GM12878 (cell line): ENCODE measurements around the gene FDXACB1. TPM values are rescaled to one million over a fixed set of nuclear protein-coding genes. Genes with fewer than 3 reads are reported as not detected.

Experiments
- BMI1 ChIP-seq: fragments of 450-650 bp; IDR thresholded peaks from 2 replicates; pipeline ENCODE4 v1.6.1; 2016; ENCODE audit warnings: mild to moderate bottlenecking, moderate library complexity, borderline replicate concordance
- HDAC2 ChIP-seq: fragments of 200-600 bp; sonication (generic); IDR thresholded peaks from 2 replicates; pipeline ENCODE4 v1.6.1; 2017
- HDAC6 ChIP-seq: fragments of 200-600 bp; sonication (generic); IDR thresholded peaks from one replicate; pipeline ENCODE4 v1.8.0; 2017; ENCODE audit warnings: antibody characterized with exemption; ENCODE audit not compliant: unreplicated experiment
- KAT2A ChIP-seq: conservative IDR thresholded peaks from 2 replicates; pipeline ENCODE4 v1.6.1; 2011; ENCODE audit warnings: low read depth, low read length; ENCODE audit not compliant: control insufficient read depth
- KDM1A ChIP-seq: fragments of 200-600 bp; sonication (generic); IDR thresholded peaks from 2 replicates; pipeline ENCODE4 v1.6.1; 2016; ENCODE audit warnings: borderline replicate concordance
- LARP7 ChIP-seq: fragments of 450-650 bp; IDR thresholded peaks from 2 replicates; pipeline ENCODE4 v1.6.1; 2017; ENCODE audit warnings: mild to moderate bottlenecking
- NR2C2 ChIP-seq: IDR thresholded peaks from 2 replicates; pipeline ENCODE4 v1.6.1; 2011; ENCODE audit warnings: borderline replicate concordance, low read depth; ENCODE audit not compliant: control insufficient read depth, insufficient read length
- PAX8 ChIP-seq: fragments of 450-650 bp; IDR thresholded peaks from 2 replicates; pipeline ENCODE4 v1.6.1; 2017; ENCODE audit warnings: mild to moderate bottlenecking, moderate library complexity
- POLR2A ChIP-seq: IDR thresholded peaks from 2 replicates; pipeline ENCODE4 v1.6.1; 2011; ENCODE audit warnings: low read depth, mild to moderate bottlenecking, low read length
- POU2F2 ChIP-seq: IDR thresholded peaks from 3 replicates; pipeline ENCODE4 v1.6.1; 2011; ENCODE audit warnings: low read depth, mild to moderate bottlenecking, low read length, borderline replicate concordance
- TCF7 ChIP-seq: IDR thresholded peaks from 2 replicates; pipeline ENCODE4 v1.6.1; 2014; ENCODE audit warnings: antibody characterized with exemption, borderline replicate concordance
- ZNF24 ChIP-seq: fragments of 450-650 bp; IDR thresholded peaks from 2 replicates; pipeline ENCODE4 v1.6.1; 2017; ENCODE audit warnings: antibody characterized with exemption, mild to moderate bottlenecking
- ZNF274 ChIP-seq: IDR thresholded peaks from one replicate; pipeline ENCODE4 v1.8.0; 2011; ENCODE audit not compliant: insufficient read length, insufficient read depth
- polyA plus RNA-seq, 11 experiments: library from polyadenylated mRNA; depleted of rRNA in 4 of 11; unstranded in 6 of 11; stranded (reverse) in 5 of 11; fragments of >200 nt; fragmentation: Nextera tagmentation in 4 of 11; fragmentation: Illumina TruSeq in 1 of 11; extraction: Ambion mirVana in 4 of 11; extraction: Trizol in 1 of 11; gene quantifications; 1 replicate in 1 of 11; 2 replicates in 10 of 11; pipeline versions ENCODE4 v1.2.1 to v1.2.3, GENCODE V29; 2011 to 2016; ENCODE audit warnings: inconsistent platforms in 2 of 11, missing spikeins in 2 of 11, low read depth in 1 of 11
- total RNA-seq, 4 experiments: library from RNA; depleted of rRNA in 3 of 4; stranded (reverse); fragments of >200 nt in 3 of 4; fragmentation: Illumina TruSeq in 1 of 4; extraction: Trizol in 1 of 4; gene quantifications; 2 replicates each; pipeline versions ENCODE4 v1.2.1 to v1.2.3, GENCODE V29; 2013 to 2021
- TF ChIP-seq, protein P1 (sequence below): fragments of 450-650 bp; IDR thresholded peaks from 2 replicates; pipeline ENCODE4 v1.6.1; 2017; ENCODE audit warnings: antibody characterized with exemption, mild to moderate bottlenecking, moderate library complexity
- TF ChIP-seq, protein P2 (sequence below): fragments of 450-650 bp; IDR thresholded peaks from 2 replicates; pipeline ENCODE4 v1.6.1; 2017; ENCODE audit warnings: mild to moderate bottlenecking, low read depth, inconsistent platforms; ENCODE audit not compliant: poor library complexity, severe bottlenecking
- TF ChIP-seq, protein P3 (sequence below): IDR thresholded peaks from 2 replicates; pipeline ENCODE4 v1.6.1; 2011; ENCODE audit warnings: low read depth, low read length, improper control_type of control experiment, borderline replicate concordance
- TF ChIP-seq, protein P4 (sequence below): fragments of 450-650 bp; IDR thresholded peaks from 2 replicates; pipeline ENCODE4 v1.6.1; 2016; ENCODE audit warnings: mild to moderate bottlenecking, moderate library complexity, borderline replicate concordance

FDXACB1 gene
- total and polyA plus RNA-seq, 10 of the 15 experiments (the other 5 are each of a cell fraction or from before 2014, with no cell fraction given), result 7.4 to 13.3 (median 9.7) TPM

DNA sequence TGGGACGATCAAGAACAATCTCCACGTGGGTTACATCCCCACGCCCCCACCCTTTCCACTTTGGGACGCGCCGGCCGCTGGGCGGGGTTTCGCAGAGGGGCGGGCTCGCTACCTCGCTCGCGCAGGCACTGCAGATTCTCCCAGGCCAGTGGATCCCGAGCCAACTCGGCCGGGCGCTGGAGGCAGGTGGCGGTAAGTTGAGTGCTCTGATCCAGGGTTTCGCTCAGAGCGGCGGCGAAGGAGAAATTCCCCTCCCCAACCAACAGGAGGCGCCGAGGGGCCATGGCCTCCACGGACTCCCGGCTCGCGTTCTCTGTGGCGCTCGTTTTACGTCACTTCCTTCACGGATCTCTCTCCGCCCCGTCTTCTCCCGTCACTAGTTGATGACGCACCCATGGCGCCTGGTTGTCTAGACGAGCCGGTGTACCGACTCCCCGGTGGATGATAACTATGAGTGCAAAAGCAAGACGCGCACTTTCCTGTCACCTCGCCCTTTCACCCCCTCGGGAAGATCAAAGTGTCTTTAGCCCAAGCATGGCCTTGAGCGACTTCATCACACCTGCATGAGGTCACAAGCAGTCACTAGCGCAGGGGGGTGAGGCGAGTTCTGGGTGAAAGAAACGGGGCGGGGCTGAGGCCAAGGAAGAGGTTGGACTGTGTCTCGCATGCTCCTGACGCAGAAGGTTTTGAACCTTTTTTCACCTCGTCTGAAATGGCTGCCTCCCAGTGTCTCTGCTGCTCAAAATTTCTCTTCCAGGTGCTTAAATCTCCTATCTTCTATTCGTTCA lies at the start of gene FDXACB1, which contains the start of gene CFAP68 (continued):
- TF ChIP-seq, protein P1, sequence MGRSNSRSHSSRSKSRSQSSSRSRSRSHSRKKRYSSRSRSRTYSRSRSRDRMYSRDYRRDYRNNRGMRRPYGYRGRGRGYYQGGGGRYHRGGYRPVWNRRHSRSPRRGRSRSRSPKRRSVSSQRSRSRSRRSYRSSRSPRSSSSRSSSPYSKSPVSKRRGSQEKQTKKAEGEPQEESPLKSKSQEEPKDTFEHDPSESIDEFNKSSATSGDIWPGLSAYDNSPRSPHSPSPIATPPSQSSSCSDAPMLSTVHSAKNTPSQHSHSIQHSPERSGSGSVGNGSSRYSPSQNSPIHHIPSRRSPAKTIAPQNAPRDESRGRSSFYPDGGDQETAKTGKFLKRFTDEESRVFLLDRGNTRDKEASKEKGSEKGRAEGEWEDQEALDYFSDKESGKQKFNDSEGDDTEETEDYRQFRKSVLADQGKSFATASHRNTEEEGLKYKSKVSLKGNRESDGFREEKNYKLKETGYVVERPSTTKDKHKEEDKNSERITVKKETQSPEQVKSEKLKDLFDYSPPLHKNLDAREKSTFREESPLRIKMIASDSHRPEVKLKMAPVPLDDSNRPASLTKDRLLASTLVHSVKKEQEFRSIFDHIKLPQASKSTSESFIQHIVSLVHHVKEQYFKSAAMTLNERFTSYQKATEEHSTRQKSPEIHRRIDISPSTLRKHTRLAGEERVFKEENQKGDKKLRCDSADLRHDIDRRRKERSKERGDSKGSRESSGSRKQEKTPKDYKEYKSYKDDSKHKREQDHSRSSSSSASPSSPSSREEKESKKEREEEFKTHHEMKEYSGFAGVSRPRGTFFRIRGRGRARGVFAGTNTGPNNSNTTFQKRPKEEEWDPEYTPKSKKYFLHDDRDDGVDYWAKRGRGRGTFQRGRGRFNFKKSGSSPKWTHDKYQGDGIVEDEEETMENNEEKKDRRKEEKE, result no peak
- TF ChIP-seq, protein P2, sequence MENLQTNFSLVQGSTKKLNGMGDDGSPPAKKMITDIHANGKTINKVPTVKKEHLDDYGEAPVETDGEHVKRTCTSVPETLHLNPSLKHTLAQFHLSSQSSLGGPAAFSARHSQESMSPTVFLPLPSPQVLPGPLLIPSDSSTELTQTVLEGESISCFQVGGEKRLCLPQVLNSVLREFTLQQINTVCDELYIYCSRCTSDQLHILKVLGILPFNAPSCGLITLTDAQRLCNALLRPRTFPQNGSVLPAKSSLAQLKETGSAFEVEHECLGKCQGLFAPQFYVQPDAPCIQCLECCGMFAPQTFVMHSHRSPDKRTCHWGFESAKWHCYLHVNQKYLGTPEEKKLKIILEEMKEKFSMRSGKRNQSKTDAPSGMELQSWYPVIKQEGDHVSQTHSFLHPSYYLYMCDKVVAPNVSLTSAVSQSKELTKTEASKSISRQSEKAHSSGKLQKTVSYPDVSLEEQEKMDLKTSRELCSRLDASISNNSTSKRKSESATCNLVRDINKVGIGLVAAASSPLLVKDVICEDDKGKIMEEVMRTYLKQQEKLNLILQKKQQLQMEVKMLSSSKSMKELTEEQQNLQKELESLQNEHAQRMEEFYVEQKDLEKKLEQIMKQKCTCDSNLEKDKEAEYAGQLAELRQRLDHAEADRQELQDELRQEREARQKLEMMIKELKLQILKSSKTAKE, result peak; percentile 82
- TF ChIP-seq, protein P3, sequence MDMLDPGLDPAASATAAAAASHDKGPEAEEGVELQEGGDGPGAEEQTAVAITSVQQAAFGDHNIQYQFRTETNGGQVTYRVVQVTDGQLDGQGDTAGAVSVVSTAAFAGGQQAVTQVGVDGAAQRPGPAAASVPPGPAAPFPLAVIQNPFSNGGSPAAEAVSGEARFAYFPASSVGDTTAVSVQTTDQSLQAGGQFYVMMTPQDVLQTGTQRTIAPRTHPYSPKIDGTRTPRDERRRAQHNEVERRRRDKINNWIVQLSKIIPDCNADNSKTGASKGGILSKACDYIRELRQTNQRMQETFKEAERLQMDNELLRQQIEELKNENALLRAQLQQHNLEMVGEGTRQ, result no peak; the same call in 1 of the 2 replicates
- TF ChIP-seq HDAC6 (no peak), POU2F2 (no peak), BMI1 (no peak), TCF7 (no peak), ZNF24 (no peak), KDM1A (no peak), HDAC2 (0 out of 2 replicates have a peak, but pooled peaks have one; percentile 26), POLR2A (peak; percentile 85), LARP7 (peak; percentile 29), PAX8 (no peak), KAT2A (no peak), NR2C2 (no peak), ZNF274 (no peak)
- TF ChIP-seq, protein P4, sequence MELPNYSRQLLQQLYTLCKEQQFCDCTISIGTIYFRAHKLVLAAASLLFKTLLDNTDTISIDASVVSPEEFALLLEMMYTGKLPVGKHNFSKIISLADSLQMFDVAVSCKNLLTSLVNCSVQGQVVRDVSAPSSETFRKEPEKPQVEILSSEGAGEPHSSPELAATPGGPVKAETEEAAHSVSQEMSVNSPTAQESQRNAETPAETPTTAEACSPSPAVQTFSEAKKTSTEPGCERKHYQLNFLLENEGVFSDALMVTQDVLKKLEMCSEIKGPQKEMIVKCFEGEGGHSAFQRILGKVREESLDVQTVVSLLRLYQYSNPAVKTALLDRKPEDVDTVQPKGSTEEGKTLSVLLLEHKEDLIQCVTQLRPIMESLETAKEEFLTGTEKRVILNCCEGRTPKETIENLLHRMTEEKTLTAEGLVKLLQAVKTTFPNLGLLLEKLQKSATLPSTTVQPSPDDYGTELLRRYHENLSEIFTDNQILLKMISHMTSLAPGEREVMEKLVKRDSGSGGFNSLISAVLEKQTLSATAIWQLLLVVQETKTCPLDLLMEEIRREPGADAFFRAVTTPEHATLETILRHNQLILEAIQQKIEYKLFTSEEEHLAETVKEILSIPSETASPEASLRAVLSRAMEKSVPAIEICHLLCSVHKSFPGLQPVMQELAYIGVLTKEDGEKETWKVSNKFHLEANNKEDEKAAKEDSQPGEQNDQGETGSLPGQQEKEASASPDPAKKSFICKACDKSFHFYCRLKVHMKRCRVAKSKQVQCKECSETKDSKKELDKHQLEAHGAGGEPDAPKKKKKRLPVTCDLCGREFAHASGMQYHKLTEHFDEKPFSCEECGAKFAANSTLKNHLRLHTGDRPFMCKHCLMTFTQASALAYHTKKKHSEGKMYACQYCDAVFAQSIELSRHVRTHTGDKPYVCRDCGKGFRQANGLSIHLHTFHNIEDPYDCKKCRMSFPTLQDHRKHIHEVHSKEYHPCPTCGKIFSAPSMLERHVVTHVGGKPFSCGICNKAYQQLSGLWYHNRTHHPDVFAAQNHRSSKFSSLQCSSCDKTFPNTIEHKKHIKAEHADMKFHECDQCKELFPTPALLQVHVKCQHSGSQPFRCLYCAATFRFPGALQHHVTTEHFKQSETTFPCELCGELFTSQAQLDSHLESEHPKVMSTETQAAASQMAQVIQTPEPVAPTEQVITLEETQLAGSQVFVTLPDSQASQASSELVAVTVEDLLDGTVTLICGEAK, result peak; percentile 92
